HG03095 (cell line): ENCODE data around the gene CCDC187.
"Not testable (repeated sequence)": the region's sequence is repeated elsewhere in the genome, so short reads cannot be mapped to it uniquely, and the experiment has no call there.

Source experiments
- ATAC-seq: cut with Tn5 transposase; IDR thresholded peaks from one replicate; pipeline ENCODE4 v1.9.1; 2021; ENCODE audit warnings: moderate library complexity; ENCODE audit not compliant: unreplicated experiment

CCDC187 gene

GRCh38 chr9:136273244-136273865, 30.5 kb downstream of the CCDC187 start:
- no peak for ATAC-seq

GRCh38 chr9:136270173-136270705, 33.7 kb downstream of the CCDC187 start:
- no peak for ATAC-seq

GRCh38 chr9:136268735-136269134, 35.2 kb downstream of the CCDC187 start:
- no peak for ATAC-seq

- no peak for ATAC-seq
Measured at GRCh38 chr9:136268318-136268717, 35.6 kb downstream of the CCDC187 start.

- ATAC-seq = peak; percentile 76
Measured at GRCh38 chr9:136267261-136268111, 36.4 kb downstream of the CCDC187 start.

GRCh38 chr9:136266641-136267040, 37.3 kb downstream of the CCDC187 start:
- ATAC-seq = not testable (repeated sequence)

- ATAC-seq = no peak
Measured at GRCh38 chr9:136265561-136266355, 38.1 kb downstream of the CCDC187 start.

- ATAC-seq = no peak
Measured at GRCh38 chr9:136264441-136265405, 39.2 kb downstream of the CCDC187 start.

GRCh38 chr9:136264031-136264430, 39.9 kb downstream of the CCDC187 start:
- ATAC-seq = no peak

- no peak for ATAC-seq
Measured at GRCh38 chr9:136262671-136263178, 41.2 kb downstream of the CCDC187 start.

GRCh38 chr9:136261686-136262430, 42.0 kb downstream of the CCDC187 start:
- ATAC-seq = no peak

- no peak for ATAC-seq
Measured at GRCh38 chr9:136260936-136261472, 42.9 kb downstream of the CCDC187 start.

- ATAC-seq = no peak
Measured at GRCh38 chr9:136260521-136260920, 43.4 kb downstream of the CCDC187 start.

- no peak for ATAC-seq
Measured at GRCh38 chr9:136259836-136260235, 44.1 kb downstream of the CCDC187 start.

- ATAC-seq = no peak
Measured at GRCh38 chr9:136259517-136259813, 44.4 kb downstream of the CCDC187 start.

- ATAC-seq = no peak
Measured at GRCh38 chr9:136258786-136259516, 44.9 kb downstream of the CCDC187 start.

- no peak for ATAC-seq
Measured at GRCh38 chr9:136258299-136258625, 45.6 kb downstream of the CCDC187 start.
